HepG2 (cell line): ENCODE measurements around the gene ADM. TPM values are rescaled to one million over a fixed set of nuclear protein-coding genes. Genes with fewer than 3 reads are reported as not detected.

Experiments used
- ATAC-seq: fragments of 200-7000 bp; cut with Tn5 transposase; 3 replicates; pipeline ENCODE4 v1.9.1; 2020; ENCODE audit warnings: mild to moderate bottlenecking, moderate library complexity
- BruUV-seq: library from RNA; stranded (reverse); fragments of 400-500 nt; replicated peaks from 2 replicates; lab custom pipeline; 2021; lab: Mats Ljungman, UMichigan
- CTCF ChIA-PET: fragments of 300-600 bp; formaldehyde crosslinking; extraction: SDS; loops from one replicate; lab custom pipeline; 2021; ENCODE audit warnings: low total read pairs, inconsistent platforms, low intra/inter-chr PET ratio; lab: Yijun Ruan, JAX
- POLR2A ChIA-PET: fragments of 350-600 bp; sonication (Branson Sonifier 250); formaldehyde crosslinking; loops from one replicate; lab custom pipeline; 2020; ENCODE audit warnings: antibody characterized with exemption, inconsistent platforms; lab: Yijun Ruan, JAX
- DNase-seq: peaks from one replicate; pipeline ENCODE4 v3.0.0-alpha.2; 2015; ENCODE audit warnings: low spot score
- FAIRE-seq: peaks from 3 replicates; lab custom pipeline; 2011; peaks lifted over from hg19 to GRCh38; lab: Jason Lieb, UNC
- H2AFZ ChIP-seq: one replicate; pipeline ENCODE4 v1.6.1; 2011; ENCODE audit warnings: low read length, inconsistent platforms
- H3K27ac ChIP-seq: fragments of 300-600 bp; 3 replicates; pipeline ENCODE4 v1.8.0; 2011; ENCODE audit warnings: mixed run types, mild to moderate bottlenecking, mixed read lengths, low read length, inconsistent platforms; ENCODE audit not compliant: insufficient read depth; ENCODE audit errors: extremely low read length
- H3K27me3 ChIP-seq, 2 experiments: fragments of 200-600 bp in 1 of 2; 2 replicates in 1 of 2; 3 replicates in 1 of 2; pipeline versions ENCODE4 v1.6.0 to v1.8.0; 2011; ENCODE audit warnings: low read length in 2 of 2, mild to moderate bottlenecking in 2 of 2, moderate library complexity in 2 of 2, inconsistent platforms in 1 of 2; ENCODE audit not compliant: insufficient read depth in 2 of 2, control insufficient read depth in 1 of 2
- H3K36me3 ChIP-seq, 2 experiments: fragments of 200-600 bp in 1 of 2; replicated peaks in 1 of 2; 2 replicates in 1 of 2; 3 replicates in 1 of 2; pipeline versions ENCODE4 v1.5.1 to v1.8.0; 2011; ENCODE audit warnings: low read length in 2 of 2, inconsistent platforms in 1 of 2; ENCODE audit not compliant: insufficient read depth in 2 of 2, control insufficient read depth in 1 of 2
- H3K4me1 ChIP-seq: 2 replicates; pipeline ENCODE4 v1.5.1; 2012; ENCODE audit warnings: low read length, inconsistent platforms; ENCODE audit not compliant: insufficient read depth
- H3K4me2 ChIP-seq: 2 replicates; pipeline ENCODE4 v1.6.0; 2011; ENCODE audit warnings: low read depth, low read length, inconsistent platforms
- H3K4me3 ChIP-seq, 3 experiments: fragments of 200-600 bp in 1 of 3; sonication (generic), shearing (Covaris generic) in 1 of 3; replicated peaks in 1 of 3; 2 replicates each; pipeline ENCODE4 v1.5.1; 2011 to 2016; ENCODE audit warnings: low read length in 3 of 3, inconsistent platforms in 2 of 3, low read depth in 2 of 3, mild to moderate bottlenecking in 2 of 3, control low read depth in 1 of 3, mixed read lengths in 1 of 3; ENCODE audit not compliant: insufficient read depth in 1 of 3
- H3K79me2 ChIP-seq: one replicate; pipeline ENCODE4 v1.6.1; 2011; ENCODE audit warnings: low read length, inconsistent platforms; ENCODE audit not compliant: insufficient read depth
- H3K9ac ChIP-seq: 2 replicates; pipeline ENCODE4 v1.6.0; 2011; ENCODE audit warnings: mild to moderate bottlenecking, low read depth, low read length, inconsistent platforms; ENCODE audit not compliant: insufficient read depth
- H3K9me3 ChIP-seq: 2 replicates; pipeline ENCODE4 v1.5.1; 2012; ENCODE audit warnings: mild to moderate bottlenecking, low read length
- H4K20me1 ChIP-seq: 2 replicates; pipeline ENCODE4 v1.6.0; 2011; ENCODE audit warnings: inconsistent platforms, mild to moderate bottlenecking, low read length, moderate library complexity; ENCODE audit not compliant: insufficient read depth
- CEBPB ChIP-seq: IDR thresholded peaks from 2 replicates; pipeline ENCODE4 v1.6.1; 2011; ENCODE audit warnings: low read depth, low read length, improper control_type of control experiment, borderline replicate concordance
- CENPX ChIP-seq: sonication (generic); formaldehyde crosslinking; IDR thresholded peaks from 2 replicates; pipeline ENCODE4 v1.9.0; 2021; ENCODE audit warnings: mild to moderate bottlenecking, missing genetic modification reagents, moderate library complexity
- GTF2F1 ChIP-seq: fragments of 150-350 bp; IDR thresholded peaks from 2 replicates; pipeline ENCODE4 v1.6.1; 2014; ENCODE audit warnings: low read length
- HOXA5 ChIP-seq: sonication (generic); formaldehyde crosslinking; IDR thresholded peaks from 2 replicates; pipeline ENCODE4 v1.4.0; 2020; ENCODE audit warnings: missing genetic modification reagents
- JARID2 ChIP-seq: sonication (generic); formaldehyde crosslinking; IDR thresholded peaks from 2 replicates; pipeline ENCODE4 v1.8.1; 2023; ENCODE audit warnings: missing genetic modification reagents, inconsistent platforms; ENCODE audit not compliant: insufficient replicate concordance
- NFKB2 ChIP-seq: sonication (generic); formaldehyde crosslinking; IDR thresholded peaks from 2 replicates; pipeline ENCODE4 v1.4.0; 2020; ENCODE audit warnings: missing genetic modification reagents, borderline replicate concordance
- PCBP2 ChIP-seq: fragments of 200-400 bp; formaldehyde crosslinking; optimal IDR thresholded peaks from 2 replicates; pipeline ENCODE3; 2018; ENCODE audit warnings: low read length, low read depth; ENCODE audit not compliant: poor library complexity, severe bottlenecking
- SRSF1 ChIP-seq: fragments of 200-400 bp; formaldehyde crosslinking; optimal IDR thresholded peaks from 2 replicates; pipeline ENCODE3; 2017; ENCODE audit warnings: mild to moderate bottlenecking, low read depth, low read length, moderate library complexity
- WGBS: methylation state at CpG from one replicate; pipeline ENCODE4 v1.1.6; 2017; ENCODE audit warnings: low lambda C conversion rate; 5-methylcytosine and 5-hydroxymethylcytosine counted together
- in situ Hi-C: cut with HindIII; loops from 2 replicates; pipeline ENCODE4 v1.10.0; 2017; ENCODE audit warnings: low pct_unique_long_range_greater_than_20kb; ENCODE audit not compliant: extremely low pct_ligation_motif_present
- intact Hi-C: fragments of 100-400 bp; cut with micrococcal nuclease; formaldehyde crosslinking; loops from one replicate; pipeline ENCODE4 v1.10.0; 2022; ENCODE audit not compliant: unreplicated experiment
- polyA plus RNA-seq, 8 experiments: library from polyadenylated mRNA; depleted of rRNA in 3 of 8; stranded (reverse) in 7 of 8; unstranded in 1 of 8; fragments of >200 nt; fragmentation: Illumina TruSeq in 4 of 8; extraction: Trizol in 4 of 8; gene quantifications; 2 replicates each; pipeline versions ENCODE4 v1.2.1 to v1.2.3, GENCODE V29; 2011 to 2016; ENCODE audit warnings: low read depth in 4 of 8, missing spikeins in 1 of 8, mixed read lengths in 1 of 8; ENCODE audit not compliant: insufficient read depth in 1 of 8
- total RNA-seq, 5 experiments: library from RNA; depleted of rRNA; stranded (reverse); fragments of >200 nt; fragmentation: Illumina TruSeq; extraction: Trizol; gene quantifications; 2 replicates each; pipeline ENCODE4 v1.2.3, GENCODE V29; 2016; ENCODE audit warnings: low read depth in 1 of 5
- TF ChIP-seq, protein P1 (sequence below): sonication (generic); formaldehyde crosslinking; IDR thresholded peaks from 2 replicates; pipeline ENCODE4 v1.9.0; 2021; ENCODE audit warnings: missing genetic modification reagents, borderline replicate concordance
- TF ChIP-seq, protein P2 (sequence below): sonication (generic); formaldehyde crosslinking; IDR thresholded peaks from 2 replicates; pipeline ENCODE4 v1.5.0; 2020; ENCODE audit warnings: mild to moderate bottlenecking, missing genetic modification reagents, borderline replicate concordance

Gene ADM
- total and polyA plus RNA-seq, 2 of the 13 experiments (the other 11 are each of a cell fraction or from before 2014, with no cell fraction given): 10.7 to 26.1 TPM

DNA sequence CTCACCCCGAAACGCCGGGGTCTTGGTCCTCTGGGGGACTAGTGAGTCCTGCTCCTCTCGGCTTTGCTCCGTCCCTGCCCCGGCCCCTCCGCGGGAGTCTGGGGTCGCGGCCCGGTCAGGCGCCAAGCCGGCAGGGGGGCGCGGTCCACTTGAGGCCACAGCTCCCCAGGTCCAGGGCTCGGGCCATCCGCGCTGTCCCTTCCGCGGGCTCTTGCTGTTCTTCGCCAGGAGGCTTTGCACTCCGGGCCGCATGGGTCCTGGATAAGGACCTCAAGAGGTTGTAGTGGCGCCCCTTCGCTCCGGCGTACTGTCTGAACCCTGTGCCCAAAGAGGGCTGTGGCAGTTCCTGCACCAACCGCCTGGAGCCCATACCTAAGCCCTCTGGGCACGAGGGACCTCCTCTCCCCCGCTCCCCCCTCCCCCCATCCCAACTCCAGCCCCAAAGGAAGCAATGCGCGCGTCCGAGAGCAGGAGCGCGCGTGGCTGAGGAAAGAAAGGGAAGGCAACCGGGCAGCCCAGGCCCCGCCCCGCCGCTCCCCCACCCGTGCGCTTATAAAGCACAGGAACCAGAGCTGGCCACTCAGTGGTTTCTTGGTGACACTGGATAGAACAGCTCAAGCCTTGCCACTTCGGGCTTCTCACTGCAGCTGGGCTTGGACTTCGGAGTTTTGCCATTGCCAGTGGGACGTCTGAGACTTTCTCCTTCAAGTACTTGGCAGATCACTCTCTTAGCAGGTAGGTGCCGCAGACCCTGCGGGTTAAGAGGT lies at the start of gene ADM (continued):
- peak; percentile 50 for TF ChIP-seq PCBP2
- no peak for TF ChIP-seq CENPX
- TF ChIP-seq CEBPB: no peak
- TF ChIP-seq JARID2 (CRISPR knock-in tag): peak; percentile 83
- peak; percentile 67 for TF ChIP-seq SRSF1
- TF ChIP-seq HOXA5: peak; percentile 69
- TF ChIP-seq NFKB2 (CRISPR knock-in tag): peak; percentile 62; the same call in 1 of the 2 replicates
- peak; percentile 97 for TF ChIP-seq GTF2F1

DNA sequence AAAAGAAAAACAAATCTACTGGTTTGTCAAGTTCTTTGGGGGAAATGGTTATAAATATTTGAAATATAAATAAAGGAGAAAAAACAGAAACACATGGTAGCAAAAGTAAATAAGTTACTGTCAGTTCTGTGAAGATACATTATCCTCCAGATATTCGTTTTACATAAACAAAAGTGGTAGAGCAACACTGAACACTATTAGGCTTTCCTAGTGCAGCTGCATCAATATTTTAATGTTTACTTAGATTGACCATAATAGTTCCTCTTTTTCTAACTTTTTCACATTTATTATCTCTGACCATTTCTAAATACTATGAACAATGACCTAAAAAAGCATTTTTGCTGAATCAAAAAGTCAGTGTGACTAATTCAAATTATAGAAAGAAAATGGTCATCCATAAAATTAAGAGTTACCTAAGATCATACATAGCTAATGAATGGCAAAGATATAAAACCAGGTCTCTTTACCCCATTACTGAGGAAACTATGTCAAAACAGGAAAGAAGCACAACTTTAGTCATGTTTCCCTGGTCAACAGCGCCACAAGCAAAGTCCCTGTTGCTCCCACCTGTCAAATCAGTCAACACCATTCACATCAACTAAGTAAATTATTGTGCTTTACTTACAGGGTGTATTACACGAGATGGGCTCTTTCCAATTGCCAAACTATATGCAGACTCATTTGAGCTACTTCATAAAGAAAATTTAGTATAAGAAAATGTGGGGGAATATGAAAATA lies 49.3 kb upstream of the ADM start:
- ATAC-seq: no peak
- H3K9me3 ChIP-seq: no peaks in the 10 kb centered on the region
- H3K27me3 ChIP-seq: no peaks in the 10 kb centered on the region
- H3K36me3 ChIP-seq: no peaks in the 10 kb centered on the region
- H3K79me2 ChIP-seq: peaks cover 7% of the 10 kb centered on the region
- in situ Hi-C loops: no loop called here
- ChIA-PET POLR2A (interaction anchor here (0.7 kb wide), 1 partner anchor 33 kb away, joined by 3 read pairs; no protein-coding TSS in a partner anchor), CTCF (no interaction called here)
- no peak overlapping the region for H3K4me2 ChIP-seq
- intact Hi-C loops: no loop called here
- WGBS: 88% methylated on average over 3 of the region's 3 CpGs
- H4K20me1 ChIP-seq: 0 out of 2 replicates have a peak, but pooled peaks cover 3% of the 10 kb centered on the region
- no peak overlapping the region for H3K4me3 ChIP-seq
- H2AFZ ChIP-seq: no peak overlapping the region
- no peak for DNase-seq
- H3K27ac ChIP-seq: no peak overlapping the region
- H3K9ac ChIP-seq: no peak overlapping the region
- BruUV-seq: no TSS peak
- no peak for FAIRE-seq
- peaks cover 28% of the 10 kb centered on the region for H3K4me1 ChIP-seq
- TF ChIP-seq, protein P1, sequence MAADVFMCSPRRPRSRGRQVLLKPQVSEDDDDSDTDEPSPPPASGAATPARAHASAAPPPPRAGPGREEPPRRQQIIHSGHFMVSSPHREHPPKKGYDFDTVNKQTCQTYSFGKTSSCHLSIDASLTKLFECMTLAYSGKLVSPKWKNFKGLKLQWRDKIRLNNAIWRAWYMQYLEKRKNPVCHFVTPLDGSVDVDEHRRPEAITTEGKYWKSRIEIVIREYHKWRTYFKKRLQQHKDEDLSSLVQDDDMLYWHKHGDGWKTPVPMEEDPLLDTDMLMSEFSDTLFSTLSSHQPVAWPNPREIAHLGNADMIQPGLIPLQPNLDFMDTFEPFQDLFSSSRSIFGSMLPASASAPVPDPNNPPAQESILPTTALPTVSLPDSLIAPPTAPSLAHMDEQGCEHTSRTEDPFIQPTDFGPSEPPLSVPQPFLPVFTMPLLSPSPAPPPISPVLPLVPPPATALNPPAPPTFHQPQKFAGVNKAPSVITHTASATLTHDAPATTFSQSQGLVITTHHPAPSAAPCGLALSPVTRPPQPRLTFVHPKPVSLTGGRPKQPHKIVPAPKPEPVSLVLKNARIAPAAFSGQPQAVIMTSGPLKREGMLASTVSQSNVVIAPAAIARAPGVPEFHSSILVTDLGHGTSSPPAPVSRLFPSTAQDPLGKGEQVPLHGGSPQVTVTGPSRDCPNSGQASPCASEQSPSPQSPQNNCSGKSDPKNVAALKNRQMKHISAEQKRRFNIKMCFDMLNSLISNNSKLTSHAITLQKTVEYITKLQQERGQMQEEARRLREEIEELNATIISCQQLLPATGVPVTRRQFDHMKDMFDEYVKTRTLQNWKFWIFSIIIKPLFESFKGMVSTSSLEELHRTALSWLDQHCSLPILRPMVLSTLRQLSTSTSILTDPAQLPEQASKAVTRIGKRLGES (CRISPR knock-in tag): no peak
- TF ChIP-seq, protein P2, sequence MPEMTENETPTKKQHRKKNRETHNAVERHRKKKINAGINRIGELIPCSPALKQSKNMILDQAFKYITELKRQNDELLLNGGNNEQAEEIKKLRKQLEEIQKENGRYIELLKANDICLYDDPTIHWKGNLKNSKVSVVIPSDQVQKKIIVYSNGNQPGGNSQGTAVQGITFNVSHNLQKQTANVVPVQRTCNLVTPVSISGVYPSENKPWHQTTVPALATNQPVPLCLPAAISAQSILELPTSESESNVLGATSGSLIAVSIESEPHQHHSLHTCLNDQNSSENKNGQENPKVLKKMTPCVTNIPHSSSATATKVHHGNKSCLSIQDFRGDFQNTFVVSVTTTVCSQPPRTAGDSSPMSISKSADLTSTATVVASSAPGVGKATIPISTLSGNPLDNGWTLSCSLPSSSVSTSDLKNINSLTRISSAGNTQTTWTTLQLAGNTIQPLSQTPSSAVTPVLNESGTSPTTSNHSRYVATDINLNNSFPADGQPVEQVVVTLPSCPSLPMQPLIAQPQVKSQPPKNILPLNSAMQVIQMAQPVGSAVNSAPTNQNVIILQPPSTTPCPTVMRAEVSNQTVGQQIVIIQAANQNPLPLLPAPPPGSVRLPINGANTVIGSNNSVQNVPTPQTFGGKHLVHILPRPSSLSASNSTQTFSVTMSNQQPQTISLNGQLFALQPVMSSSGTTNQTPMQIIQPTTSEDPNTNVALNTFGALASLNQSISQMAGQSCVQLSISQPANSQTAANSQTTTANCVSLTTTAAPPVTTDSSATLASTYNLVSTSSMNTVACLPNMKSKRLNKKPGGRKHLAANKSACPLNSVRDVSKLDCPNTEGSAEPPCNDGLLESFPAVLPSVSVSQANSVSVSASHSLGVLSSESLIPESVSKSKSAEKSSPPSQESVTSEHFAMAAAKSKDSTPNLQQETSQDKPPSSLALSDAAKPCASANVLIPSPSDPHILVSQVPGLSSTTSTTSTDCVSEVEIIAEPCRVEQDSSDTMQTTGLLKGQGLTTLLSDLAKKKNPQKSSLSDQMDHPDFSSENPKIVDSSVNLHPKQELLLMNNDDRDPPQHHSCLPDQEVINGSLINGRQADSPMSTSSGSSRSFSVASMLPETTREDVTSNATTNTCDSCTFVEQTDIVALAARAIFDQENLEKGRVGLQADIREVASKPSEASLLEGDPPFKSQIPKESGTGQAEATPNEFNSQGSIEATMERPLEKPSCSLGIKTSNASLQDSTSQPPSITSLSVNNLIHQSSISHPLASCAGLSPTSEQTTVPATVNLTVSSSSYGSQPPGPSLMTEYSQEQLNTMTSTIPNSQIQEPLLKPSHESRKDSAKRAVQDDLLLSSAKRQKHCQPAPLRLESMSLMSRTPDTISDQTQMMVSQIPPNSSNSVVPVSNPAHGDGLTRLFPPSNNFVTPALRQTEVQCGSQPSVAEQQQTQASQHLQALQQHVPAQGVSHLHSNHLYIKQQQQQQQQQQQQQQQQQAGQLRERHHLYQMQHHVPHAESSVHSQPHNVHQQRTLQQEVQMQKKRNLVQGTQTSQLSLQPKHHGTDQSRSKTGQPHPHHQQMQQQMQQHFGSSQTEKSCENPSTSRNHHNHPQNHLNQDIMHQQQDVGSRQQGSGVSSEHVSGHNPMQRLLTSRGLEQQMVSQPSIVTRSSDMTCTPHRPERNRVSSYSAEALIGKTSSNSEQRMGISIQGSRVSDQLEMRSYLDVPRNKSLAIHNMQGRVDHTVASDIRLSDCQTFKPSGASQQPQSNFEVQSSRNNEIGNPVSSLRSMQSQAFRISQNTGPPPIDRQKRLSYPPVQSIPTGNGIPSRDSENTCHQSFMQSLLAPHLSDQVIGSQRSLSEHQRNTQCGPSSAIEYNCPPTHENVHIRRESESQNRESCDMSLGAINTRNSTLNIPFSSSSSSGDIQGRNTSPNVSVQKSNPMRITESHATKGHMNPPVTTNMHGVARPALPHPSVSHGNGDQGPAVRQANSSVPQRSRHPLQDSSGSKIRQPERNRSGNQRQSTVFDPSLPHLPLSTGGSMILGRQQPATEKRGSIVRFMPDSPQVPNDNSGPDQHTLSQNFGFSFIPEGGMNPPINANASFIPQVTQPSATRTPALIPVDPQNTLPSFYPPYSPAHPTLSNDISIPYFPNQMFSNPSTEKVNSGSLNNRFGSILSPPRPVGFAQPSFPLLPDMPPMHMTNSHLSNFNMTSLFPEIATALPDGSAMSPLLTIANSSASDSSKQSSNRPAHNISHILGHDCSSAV: no peak
